Retinal pigment epithelial cell (primary cell): ENCODE results near the gene MIOX.

Source experiments
- DNase-seq: peaks from one replicate; pipeline ENCODE4 v3.0.0-alpha.2; 2010; ENCODE audit warnings: low read depth
- H3K4me3 ChIP-seq: 2 replicates; pipeline ENCODE4 v1.5.1; 2011; ENCODE audit warnings: mild to moderate bottlenecking, low read length, control low read depth, moderate library complexity
- CTCF ChIP-seq: conservative IDR thresholded peaks from 2 replicates; pipeline ENCODE4 v1.5.1; 2011; ENCODE audit warnings: low read depth, low read length, control low read depth, inconsistent platforms

MIOX gene

DNA sequence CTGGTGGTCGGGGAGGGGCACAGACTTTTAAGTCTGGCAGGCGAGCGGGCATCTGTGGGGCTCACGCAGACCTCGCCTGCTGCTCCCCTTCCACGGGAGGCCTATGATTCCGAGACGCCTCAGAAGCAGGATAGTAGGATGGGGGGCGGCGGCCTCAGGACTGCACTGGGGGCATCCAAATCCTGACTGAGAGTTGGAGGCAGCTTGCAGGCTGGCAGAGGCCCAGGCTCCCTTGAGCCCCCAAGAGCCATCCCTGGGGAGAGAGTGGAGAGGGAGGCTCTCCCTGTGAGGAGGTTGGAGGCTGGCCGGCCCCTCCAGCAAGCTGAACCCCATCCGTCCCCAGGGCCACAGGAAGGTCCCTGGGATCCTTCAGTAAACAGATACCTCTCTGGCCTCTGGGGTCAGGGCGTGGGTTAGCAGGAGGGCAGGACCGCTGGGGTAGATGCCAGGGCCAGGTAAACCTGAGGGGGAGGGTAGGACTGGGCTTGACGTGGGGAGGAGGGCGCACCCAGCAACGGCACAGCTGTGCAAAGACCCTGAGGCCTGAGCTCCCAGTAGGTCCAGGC is 45.1 kb upstream of the MIOX start:
- no peak overlapping the region for H3K4me3 ChIP-seq
- DNase-seq: no peak
- no peak for TF ChIP-seq CTCF

- no peak for TF ChIP-seq CTCF
- H3K4me3 ChIP-seq: no peak overlapping the region
- DNase-seq: no peak
Measured at GRCh38 chr22:50443197-50443596, 43.5 kb upstream of the MIOX start.

- DNase-seq: no peak
Measured at GRCh38 chr22:50443801-50444625, 42.6 kb upstream of the MIOX start.

DNA sequence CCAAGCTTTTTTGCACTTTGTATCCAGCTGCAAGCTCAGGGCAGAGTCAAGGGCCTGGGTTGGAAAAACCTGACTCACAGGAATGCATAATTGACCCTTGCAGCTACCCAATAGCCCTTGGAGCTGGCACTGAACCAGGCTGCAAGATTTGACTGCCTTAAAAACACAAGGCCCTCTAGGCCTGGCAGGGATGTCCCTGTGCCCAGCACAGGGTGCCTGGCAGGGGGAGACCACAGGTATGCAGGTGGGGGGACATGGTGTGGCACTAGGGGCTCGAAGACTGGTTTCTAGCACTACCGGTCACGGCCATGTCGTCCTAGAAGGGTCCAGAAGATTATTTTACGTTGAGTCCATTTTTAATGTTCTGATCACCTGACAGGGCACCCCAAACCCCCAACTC is 42.0 kb upstream of the MIOX start:
- no peak overlapping the region for H3K4me3 ChIP-seq
- peak; percentile 14 for DNase-seq
- no peak for TF ChIP-seq CTCF

More at GRCh38 chr22:50443801-50444625, 42.6 kb upstream of the MIOX start:
- no peak for TF ChIP-seq CTCF
- no peak overlapping the region for H3K4me3 ChIP-seq

- TF ChIP-seq CTCF: no peak
- H3K4me3 ChIP-seq: no peak overlapping the region
- no peak for DNase-seq
Measured at GRCh38 chr22:50445071-50445879, 41.4 kb upstream of the MIOX start.

- no peak overlapping the region for H3K4me3 ChIP-seq
- no peak for DNase-seq
- TF ChIP-seq CTCF: no peak
Measured at GRCh38 chr22:50445880-50446707, 40.6 kb upstream of the MIOX start.
